Left kidney (tissue), 2 donors: Measurements from ENCODE around the gene RPL14. TPM values are rescaled to one million over a fixed set of nuclear protein-coding genes. Genes with fewer than 3 reads are reported as not detected.
"Not testable (repeated sequence)": the region's sequence is repeated elsewhere in the genome, so short reads cannot be mapped to it uniquely, and the experiment has no call there.

ENCODE experiments used
- DNase-seq: peaks from one replicate; pipeline ENCODE4 v3.0.0-alpha.2; 2013
- polyA plus RNA-seq: library from polyadenylated mRNA; unstranded; fragments of 120-200 nt; gene quantifications from one replicate; pipeline ENCODE4 v1.2.1, GENCODE V29; 2013; ENCODE audit not compliant: insufficient read length

The RPL14 gene
- polyA plus RNA-seq, 1 donor = 1,491 TPM

- DNase-seq = not testable (repeated sequence)
Measured at GRCh38 chr3:40460481-40460880, 3.3 kb downstream of the RPL14 start.

DNA sequence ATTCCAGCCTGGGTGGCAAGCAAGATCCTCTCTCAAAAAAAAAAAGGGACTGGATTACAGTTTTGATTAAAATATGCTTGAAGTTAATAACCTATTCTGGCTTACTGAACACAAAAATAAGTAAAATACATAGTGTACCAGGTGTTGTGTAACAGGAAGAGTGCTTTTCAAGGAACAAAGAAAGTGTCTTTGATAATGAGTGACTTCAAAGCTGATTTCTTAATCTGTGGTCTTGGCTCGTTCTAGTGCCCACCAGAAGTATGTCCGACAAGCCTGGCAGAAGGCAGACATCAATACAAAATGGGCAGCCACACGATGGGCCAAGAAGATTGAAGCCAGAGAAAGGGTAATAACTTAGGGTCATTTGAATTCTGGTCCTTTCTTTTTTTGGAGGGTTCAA is 4.0 kb downstream of the RPL14 start:
- DNase-seq = no peak

DNA sequence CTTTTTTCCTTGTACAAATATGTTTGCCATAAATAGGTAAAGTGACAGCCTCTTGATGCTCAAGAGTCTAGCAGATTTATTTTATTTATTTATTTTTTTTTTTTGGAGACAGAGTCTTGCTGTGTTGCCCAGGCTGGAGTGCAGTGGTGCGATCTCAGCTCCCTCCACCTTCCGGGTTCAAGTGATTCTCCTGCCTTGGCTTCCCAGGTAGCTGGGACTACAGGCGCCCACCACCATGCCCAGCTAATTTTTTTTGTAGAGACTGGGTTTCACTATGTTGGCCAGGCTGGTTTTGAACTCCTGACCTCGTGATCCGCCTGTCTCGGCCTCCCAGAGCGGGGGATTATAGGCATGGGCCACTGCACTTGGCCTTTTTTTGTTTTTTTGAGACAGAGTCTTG is 5.7 kb downstream of the RPL14 start:
- not testable (repeated sequence) for DNase-seq

DNA sequence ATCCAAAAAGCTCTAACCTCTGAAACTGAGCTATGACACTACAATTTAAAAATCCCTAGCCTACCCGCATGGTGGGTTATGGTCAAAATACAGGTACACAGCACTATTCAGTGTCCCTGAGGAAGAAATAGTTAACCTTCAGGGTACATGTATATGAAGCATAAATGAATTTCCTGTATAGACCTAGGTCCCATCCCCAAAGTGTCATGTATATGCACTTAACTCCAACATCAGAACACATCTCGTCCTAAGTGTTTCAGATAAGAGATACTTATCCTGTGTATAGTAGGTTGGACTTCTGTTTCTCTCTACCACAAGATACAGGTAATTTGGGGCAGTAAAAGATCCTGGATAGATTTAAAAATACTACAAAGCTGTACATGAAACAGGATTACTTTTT is 6.4 kb downstream of the RPL14 start:
- DNase-seq = no peak

- no peak for DNase-seq
Measured at GRCh38 chr3:40464339-40465110, 7.4 kb downstream of the RPL14 start.

DNA sequence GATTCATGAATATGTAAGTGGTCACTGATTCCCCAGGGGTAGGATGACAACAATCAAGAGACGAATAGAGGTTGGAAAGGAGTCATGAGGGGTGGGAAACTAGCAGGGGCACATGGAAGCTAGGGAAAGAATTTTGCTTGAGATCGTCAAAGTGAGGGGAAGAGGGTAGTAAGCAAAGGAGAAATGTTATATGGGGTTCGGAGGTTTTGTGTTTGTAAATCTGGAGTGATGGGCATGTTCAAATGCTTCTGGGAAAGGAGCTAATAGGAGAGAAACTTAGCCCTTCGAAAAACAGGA is 7.9 kb downstream of the RPL14 start:
- DNase-seq = no peak

DNA sequence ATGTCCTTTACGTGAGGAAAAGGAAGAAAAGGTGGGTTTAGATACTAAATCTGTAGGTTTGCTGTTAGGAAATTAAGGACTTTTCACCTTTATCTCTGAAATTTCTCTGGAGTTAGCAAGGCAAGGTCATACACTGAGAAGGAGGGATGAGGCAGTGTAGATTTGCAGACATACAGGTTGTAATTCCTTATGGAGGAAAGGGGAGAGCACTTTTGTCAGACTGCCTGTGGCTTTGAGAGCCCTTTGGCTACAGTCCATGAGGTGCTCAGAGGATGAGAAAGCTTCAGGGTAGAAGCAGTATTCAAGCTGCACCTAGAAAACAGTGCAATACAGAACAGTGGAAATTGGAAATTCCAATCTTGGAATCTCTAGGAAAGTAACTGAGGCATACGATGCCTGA is 8.3 kb downstream of the RPL14 start:
- no peak for DNase-seq

- DNase-seq = no peak
Measured at GRCh38 chr3:40468018-40468417, 10.9 kb downstream of the RPL14 start.

DNA sequence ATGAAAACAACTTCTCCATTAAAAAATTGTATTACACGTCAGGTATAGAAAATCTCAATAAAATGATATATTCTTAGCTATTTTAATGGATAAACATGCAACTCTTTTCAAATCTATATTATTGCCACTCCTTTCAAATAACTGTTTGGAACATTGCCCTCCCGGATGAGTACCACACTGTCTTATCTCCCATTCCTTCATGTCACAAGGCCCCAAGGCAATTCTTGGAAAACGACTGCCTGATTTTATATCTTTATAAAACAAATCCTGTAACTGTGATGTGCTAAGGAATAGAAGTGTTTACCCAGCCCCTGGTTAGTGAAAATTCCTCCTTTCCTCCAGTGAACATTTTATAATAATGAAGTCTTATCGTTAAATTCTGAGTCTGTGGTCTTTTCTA is 13.6 kb downstream of the RPL14 start:
- DNase-seq = no peak

- peak; percentile 73 for DNase-seq
Measured at GRCh38 chr3:40476478-40477470, 19.6 kb downstream of the RPL14 start, which contains the start of gene ZNF619. ZNF619 (plus strand) TSS chr3:40477122; CDS start chr3:40477980, 858 bp downstream.

DNA sequence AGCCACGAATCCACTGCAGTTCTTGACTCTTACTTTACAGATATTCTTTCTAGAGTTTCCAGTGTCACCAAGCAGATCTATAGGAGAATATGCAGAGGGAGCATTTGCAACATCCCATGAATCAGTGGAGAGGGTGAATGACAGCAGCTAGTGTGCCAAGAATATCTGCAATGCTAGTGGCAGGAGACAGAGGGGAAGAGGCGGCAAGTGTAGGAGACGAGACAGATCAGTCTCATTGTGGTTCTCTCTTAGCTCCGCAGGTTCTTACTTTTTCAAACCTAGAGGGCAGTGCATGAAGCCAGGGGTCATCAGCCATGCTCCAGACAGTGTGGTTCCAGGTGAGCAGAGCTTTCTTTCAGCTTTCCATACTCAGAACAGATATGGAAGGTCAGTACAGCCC is 20.5 kb downstream of the RPL14 start:
- DNase-seq = no peak

- no peak for DNase-seq
Measured at GRCh38 chr3:40487172-40487571, 30.0 kb downstream of the RPL14 start.

- DNase-seq = no peak
Measured at GRCh38 chr3:40490916-40491315, 33.8 kb downstream of the RPL14 start.

- DNase-seq = no peak
Measured at GRCh38 chr3:40494698-40495097, 37.6 kb downstream of the RPL14 start.

GRCh38 chr3:40497288-40497687 is 40.1 kb downstream of the RPL14 start:
- no peak for DNase-seq

DNA sequence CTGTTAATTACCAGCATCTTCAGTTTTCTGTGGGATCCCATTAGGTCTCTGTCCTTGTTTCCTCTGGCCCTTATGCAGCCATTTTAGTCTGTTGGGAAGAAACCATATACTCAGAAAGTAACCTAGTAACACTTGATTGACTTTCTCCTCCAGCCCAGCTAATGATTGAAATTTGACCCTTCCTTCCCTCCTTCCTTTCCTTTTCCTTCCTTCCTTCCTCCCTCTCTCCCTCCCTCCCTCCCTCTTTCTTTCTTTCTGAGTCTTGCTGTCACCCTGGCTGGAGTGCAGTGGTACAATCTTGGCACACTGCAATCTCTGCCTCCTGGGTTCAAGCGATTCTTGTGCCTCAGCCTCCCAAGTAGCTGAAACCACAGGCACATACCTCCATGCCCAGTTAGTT is 42.8 kb downstream of the RPL14 start:
- no peak for DNase-seq

DNA sequence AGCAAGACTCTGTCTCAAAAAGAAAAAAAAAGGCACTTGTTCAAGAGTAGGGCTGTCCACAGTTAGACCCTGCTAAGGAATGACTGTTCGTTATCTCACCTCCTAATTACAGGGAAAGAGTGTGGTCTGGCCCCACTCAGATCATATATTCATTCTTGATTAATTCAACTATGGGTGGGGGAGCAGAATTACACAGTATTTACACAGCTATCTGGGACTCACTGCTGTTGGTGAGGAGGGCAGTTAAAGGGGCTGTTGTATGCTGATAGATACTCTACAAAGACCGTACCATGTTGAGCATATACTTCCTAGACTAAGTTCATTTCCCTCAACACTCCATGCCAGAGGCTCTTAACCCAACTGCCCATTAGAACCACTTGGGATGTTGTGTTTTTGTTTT is 44.9 kb downstream of the RPL14 start:
- no peak for DNase-seq

DNA sequence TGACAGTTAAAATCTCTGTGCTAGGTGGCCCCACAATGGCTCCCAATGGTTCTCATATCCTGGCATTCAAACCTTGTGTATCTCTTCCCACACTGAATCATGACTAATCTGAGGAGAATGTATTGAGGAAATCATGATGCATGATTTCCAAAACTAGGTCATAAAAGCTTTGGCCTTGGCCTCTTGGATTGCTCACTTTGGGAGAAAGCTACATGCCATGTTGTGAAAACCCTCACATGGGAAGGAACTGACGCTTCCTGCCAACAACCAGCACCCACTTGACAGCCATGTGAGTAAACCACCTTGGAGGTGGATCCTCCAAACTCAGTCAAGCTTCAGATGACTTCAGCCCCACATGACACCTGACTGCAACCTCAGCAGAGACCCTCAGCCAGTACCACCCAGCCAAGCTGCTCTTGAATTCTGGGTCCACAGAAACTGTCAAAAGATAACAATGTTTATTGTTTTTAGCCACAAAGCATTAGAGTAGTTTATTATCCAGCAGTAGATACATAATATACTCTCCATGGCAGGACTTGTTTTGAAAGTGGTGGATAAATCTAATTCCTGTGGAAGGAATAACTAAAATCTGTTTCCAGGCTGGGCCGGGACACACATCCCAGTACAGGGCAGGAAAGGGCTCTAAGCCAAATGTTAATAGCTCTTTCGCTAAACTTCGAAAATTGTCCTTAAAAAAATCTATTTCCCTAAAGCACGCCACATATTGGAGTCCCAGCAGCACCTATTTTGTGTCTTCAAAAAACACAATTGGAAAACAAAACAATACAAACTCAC is 47.7 kb downstream of the RPL14 start:
- no peak for DNase-seq

- peak; percentile 87 for DNase-seq
Measured at GRCh38 chr3:40505599-40506462, 48.7 kb downstream of the RPL14 start, which contains the start of gene ZNF620. ZNF620 (plus strand) TSS chr3:40506039; CDS start chr3:40506353, 314 bp downstream.

- no peak for DNase-seq
Measured at GRCh38 chr3:40511031-40511718, 54.0 kb downstream of the RPL14 start.

DNA sequence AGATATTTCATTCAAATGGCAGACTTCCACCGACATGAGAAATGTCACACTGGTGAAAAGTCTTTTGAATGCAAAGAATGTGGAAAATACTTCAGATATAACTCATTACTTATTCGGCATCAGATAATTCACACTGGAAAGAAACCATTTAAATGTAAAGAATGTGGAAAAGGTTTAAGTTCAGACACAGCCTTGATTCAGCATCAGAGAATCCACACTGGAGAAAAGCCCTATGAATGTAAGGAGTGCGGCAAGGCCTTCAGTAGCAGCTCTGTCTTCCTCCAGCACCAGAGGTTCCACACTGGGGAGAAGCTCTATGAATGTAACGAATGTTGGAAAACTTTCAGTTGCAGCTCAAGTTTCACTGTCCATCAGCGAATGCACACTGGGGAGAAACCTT is 59.1 kb downstream of the RPL14 start:
- no peak for DNase-seq
